ENCODE data around the gene ABCD3. TPM values are rescaled to one million over a fixed set of nuclear protein-coding genes. Genes with fewer than 3 reads are reported as not detected.
A peak's percentile ranks its signal among the peaks of the same experiment; 100 is the strongest.

The ABCD3 gene
- total RNA-seq, 6 experiments from 2014 or later: 54.9 to 94.0 (median 65.6) TPM

DNA sequence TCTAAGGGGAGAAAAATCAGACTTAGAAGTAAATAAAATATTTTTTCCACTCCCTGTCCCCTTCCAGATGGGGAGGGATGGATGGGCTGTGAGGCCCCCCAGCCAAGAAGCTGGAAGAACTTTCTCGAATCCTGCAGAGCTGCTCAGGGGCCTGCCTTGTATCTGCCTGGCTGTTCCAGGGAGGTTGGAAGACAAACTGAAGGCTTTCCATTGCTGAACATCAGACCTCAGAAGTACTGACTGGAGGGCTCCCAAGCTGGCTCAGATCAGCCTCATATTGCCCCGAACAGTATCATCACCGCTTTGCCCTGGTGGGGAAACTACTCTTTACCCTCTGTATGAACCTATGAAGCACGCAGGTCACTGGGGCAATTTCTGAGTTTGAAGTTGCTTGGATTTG lies 135.7 kb downstream of the ABCD3 start:
- DNase-seq (no peak), ATAC-seq (no peak)
- no peaks in the 10 kb centered on the region for H3K9me3 ChIP-seq
- intact Hi-C loops (cut with DNase I): no loop called here
- no peaks in the 10 kb centered on the region for H3K27me3 ChIP-seq
- no peak overlapping the region for H3K27ac ChIP-seq
- H3K4me1 ChIP-seq: no peaks in the 10 kb centered on the region
- no peak overlapping the region for H3K4me3 ChIP-seq
- 37% methylated on average over 2 of the region's 4 CpGs for WGBS (ENCODE audit: insufficient coverage, low coverage, low lambda C conversion rate, missing lambda C conversion rate)
- no peaks in the 10 kb centered on the region for H3K36me3 ChIP-seq
- TF ChIP-seq, protein P1, sequence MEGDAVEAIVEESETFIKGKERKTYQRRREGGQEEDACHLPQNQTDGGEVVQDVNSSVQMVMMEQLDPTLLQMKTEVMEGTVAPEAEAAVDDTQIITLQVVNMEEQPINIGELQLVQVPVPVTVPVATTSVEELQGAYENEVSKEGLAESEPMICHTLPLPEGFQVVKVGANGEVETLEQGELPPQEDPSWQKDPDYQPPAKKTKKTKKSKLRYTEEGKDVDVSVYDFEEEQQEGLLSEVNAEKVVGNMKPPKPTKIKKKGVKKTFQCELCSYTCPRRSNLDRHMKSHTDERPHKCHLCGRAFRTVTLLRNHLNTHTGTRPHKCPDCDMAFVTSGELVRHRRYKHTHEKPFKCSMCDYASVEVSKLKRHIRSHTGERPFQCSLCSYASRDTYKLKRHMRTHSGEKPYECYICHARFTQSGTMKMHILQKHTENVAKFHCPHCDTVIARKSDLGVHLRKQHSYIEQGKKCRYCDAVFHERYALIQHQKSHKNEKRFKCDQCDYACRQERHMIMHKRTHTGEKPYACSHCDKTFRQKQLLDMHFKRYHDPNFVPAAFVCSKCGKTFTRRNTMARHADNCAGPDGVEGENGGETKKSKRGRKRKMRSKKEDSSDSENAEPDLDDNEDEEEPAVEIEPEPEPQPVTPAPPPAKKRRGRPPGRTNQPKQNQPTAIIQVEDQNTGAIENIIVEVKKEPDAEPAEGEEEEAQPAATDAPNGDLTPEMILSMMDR (IDR thresholded peaks at IDR 0.05): no peak
- TF ChIP-seq POLR2A (IDR thresholded peaks at IDR 0.05): no peak

DNA sequence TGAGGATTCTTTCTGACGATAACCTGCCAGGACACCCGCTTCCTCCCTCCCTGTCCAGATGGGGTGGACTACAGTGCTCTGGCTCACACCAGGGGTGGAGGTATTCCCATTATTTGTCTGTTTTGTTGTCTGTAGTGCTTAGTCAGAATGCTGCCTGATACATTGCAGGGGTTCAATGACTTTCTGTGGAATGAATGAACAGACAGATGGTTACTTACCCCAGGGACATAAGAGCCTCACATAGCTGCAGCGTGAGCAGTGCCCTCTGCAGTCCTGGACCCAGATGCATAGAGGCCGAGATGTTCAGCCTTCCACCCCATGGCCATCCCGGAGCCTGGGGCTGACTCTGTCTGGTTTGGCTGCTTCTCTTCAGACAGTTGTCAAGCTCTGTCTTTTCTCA lies 136.4 kb downstream of the ABCD3 start:
- ATAC-seq (peak in 1 of 4 donors; percentile 7), DNase-seq (no peak)
- H3K36me3 ChIP-seq: no peaks in the 10 kb centered on the region
- no peaks in the 10 kb centered on the region for H3K4me1 ChIP-seq
- no peaks in the 10 kb centered on the region for H3K9me3 ChIP-seq
- no peaks in the 10 kb centered on the region for H3K27me3 ChIP-seq
- no peak overlapping the region for H3K4me3 ChIP-seq
- no peak for TF ChIP-seq POLR2A (IDR thresholded peaks at IDR 0.05)
- TF ChIP-seq, protein P1 (IDR thresholded peaks at IDR 0.05): no peak
- no peak overlapping the region for H3K27ac ChIP-seq
- WGBS (ENCODE audit: insufficient coverage, low coverage, low lambda C conversion rate, missing lambda C conversion rate): 77% methylated on average over 4 of the region's 5 CpGs
- intact Hi-C loops (cut with DNase I): no loop called here

GRCh38 chr1:94555091-94555490 lies 136.9 kb downstream of the ABCD3 start:
- ATAC-seq: no peak
- no peaks in the 10 kb centered on the region for H3K27me3 ChIP-seq
- WGBS (ENCODE audit: insufficient coverage, low coverage, low lambda C conversion rate, missing lambda C conversion rate): 78% methylated on average over 5 of the region's 5 CpGs
- H3K9me3 ChIP-seq: no peaks in the 10 kb centered on the region
- no peaks in the 10 kb centered on the region for H3K36me3 ChIP-seq
- intact Hi-C loops (cut with DNase I): no loop called here
- DNase-seq: no peak
- H3K4me3 ChIP-seq: no peak overlapping the region
- no peak overlapping the region for H3K27ac ChIP-seq
- TF ChIP-seq, protein P1 (IDR thresholded peaks at IDR 0.05): no peak
- no peak for TF ChIP-seq POLR2A (IDR thresholded peaks at IDR 0.05)
- H3K4me1 ChIP-seq: no peaks in the 10 kb centered on the region

GRCh38 chr1:94559921-94560320 lies 141.7 kb downstream of the ABCD3 start:
- Histone ChIP-seq H3K27ac (no peak overlapping the region), H3K4me1 (no peaks in the 10 kb centered on the region), H3K9me3 (no peaks in the 10 kb centered on the region), H3K4me3 (no peak overlapping the region), H3K36me3 (no peaks in the 10 kb centered on the region), H3K27me3 (no peaks in the 10 kb centered on the region)
- 100% methylated on average over 1 of the region's 1 CpG for WGBS (ENCODE audit: insufficient coverage, low coverage, low lambda C conversion rate, missing lambda C conversion rate)
- no peak for DNase-seq
- TF ChIP-seq, protein P1 (IDR thresholded peaks at IDR 0.05): no peak
- TF ChIP-seq POLR2A (IDR thresholded peaks at IDR 0.05): no peak
- intact Hi-C loops (cut with DNase I): no loop called here
- no peak for ATAC-seq

DNA sequence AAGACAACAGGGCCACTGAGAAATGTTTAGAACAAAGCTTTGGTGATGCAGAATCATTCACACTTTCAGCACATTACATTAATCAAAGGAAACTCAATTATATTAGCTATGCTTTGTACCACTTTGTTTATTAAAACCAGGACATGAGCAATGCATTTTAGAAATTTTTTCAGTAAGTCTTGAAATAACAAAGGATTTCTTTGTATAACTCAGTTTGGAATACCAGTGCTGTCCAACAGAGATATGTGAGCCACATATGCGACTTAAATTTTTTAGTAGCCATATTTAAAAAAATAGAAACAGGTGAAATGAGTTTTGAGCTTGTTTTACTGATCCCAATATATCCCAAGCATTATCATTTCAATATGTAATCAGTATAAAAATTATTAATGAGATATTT lies 142.1 kb downstream of the ABCD3 start:
- 80% methylated on average over 1 of the region's 1 CpG for WGBS (ENCODE audit: insufficient coverage, low coverage, low lambda C conversion rate, missing lambda C conversion rate)
- intact Hi-C loops (cut with DNase I): no loop called here

More for the DNA sequence above, 142.1 kb downstream of the ABCD3 start:
- H3K4me3 ChIP-seq: no peak overlapping the region
- no peaks in the 10 kb centered on the region for H3K36me3 ChIP-seq
- H3K27me3 ChIP-seq: no peaks in the 10 kb centered on the region
- DNase-seq: no peak
- no peaks in the 10 kb centered on the region for H3K9me3 ChIP-seq
- TF ChIP-seq POLR2A (IDR thresholded peaks at IDR 0.05): no peak
- TF ChIP-seq, protein P1 (IDR thresholded peaks at IDR 0.05): no peak
- H3K27ac ChIP-seq: no peak overlapping the region
- ATAC-seq: no peak
- H3K4me1 ChIP-seq: no peaks in the 10 kb centered on the region

All from right lobe of liver (tissue), 6 donors.